LNCAP (cell line): ENCODE results near the gene C1orf232.

Source experiments
- TF ChIP-seq, protein P1 (sequence below): fragments of 450-650 bp; IDR thresholded peaks from 2 replicates; pipeline ENCODE4 v1.5.1; 2017; ENCODE audit warnings: mild to moderate bottlenecking

Gene C1orf232

GRCh38 chr1:26187882-26188281 lies 19.1 kb upstream of the C1orf232 start:
- TF ChIP-seq, protein P1, sequence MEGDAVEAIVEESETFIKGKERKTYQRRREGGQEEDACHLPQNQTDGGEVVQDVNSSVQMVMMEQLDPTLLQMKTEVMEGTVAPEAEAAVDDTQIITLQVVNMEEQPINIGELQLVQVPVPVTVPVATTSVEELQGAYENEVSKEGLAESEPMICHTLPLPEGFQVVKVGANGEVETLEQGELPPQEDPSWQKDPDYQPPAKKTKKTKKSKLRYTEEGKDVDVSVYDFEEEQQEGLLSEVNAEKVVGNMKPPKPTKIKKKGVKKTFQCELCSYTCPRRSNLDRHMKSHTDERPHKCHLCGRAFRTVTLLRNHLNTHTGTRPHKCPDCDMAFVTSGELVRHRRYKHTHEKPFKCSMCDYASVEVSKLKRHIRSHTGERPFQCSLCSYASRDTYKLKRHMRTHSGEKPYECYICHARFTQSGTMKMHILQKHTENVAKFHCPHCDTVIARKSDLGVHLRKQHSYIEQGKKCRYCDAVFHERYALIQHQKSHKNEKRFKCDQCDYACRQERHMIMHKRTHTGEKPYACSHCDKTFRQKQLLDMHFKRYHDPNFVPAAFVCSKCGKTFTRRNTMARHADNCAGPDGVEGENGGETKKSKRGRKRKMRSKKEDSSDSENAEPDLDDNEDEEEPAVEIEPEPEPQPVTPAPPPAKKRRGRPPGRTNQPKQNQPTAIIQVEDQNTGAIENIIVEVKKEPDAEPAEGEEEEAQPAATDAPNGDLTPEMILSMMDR: no peak

- TF ChIP-seq, protein P1: no peak
Measured at GRCh38 chr1:26184883-26185282, 16.1 kb upstream of the C1orf232 start.

DNA sequence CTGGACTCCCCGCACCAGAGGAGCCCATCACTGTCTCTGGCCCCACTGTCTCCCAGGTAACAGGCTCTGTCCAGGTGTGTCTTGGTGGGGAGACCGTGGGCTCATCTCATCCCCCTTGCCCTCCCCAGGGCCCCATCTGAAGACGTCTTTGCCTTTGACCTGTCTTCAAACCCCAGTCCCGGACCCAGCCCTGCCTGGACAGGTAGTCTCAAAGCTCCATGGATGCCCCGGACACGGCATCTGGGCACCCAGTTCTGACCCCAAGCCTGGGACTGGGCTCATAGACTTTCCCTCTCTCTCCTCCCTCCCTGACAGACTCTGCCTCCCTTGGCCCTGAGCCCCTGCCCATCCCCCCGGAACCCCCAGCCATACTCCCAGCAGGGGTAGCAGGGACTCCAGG lies 15.3 kb upstream of the C1orf232 start:
- TF ChIP-seq, protein P1: no peak

DNA sequence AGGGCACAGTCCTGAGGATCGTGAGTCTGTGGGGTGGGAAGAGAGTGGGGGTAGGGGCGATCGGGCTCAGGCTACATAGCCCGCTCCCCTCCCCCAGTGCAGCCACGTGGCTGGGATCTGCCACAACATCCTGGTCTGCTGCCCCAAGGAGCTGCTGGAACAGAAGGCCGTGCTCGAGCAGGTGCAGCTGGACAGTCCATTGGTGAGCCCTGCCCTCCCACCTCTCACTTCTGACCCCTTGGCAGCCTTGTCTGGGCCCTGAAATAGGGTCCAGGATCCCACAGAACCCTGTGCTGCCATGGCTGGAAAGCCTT lies 13.6 kb upstream of the C1orf232 start:
- TF ChIP-seq, protein P1: no peak

DNA sequence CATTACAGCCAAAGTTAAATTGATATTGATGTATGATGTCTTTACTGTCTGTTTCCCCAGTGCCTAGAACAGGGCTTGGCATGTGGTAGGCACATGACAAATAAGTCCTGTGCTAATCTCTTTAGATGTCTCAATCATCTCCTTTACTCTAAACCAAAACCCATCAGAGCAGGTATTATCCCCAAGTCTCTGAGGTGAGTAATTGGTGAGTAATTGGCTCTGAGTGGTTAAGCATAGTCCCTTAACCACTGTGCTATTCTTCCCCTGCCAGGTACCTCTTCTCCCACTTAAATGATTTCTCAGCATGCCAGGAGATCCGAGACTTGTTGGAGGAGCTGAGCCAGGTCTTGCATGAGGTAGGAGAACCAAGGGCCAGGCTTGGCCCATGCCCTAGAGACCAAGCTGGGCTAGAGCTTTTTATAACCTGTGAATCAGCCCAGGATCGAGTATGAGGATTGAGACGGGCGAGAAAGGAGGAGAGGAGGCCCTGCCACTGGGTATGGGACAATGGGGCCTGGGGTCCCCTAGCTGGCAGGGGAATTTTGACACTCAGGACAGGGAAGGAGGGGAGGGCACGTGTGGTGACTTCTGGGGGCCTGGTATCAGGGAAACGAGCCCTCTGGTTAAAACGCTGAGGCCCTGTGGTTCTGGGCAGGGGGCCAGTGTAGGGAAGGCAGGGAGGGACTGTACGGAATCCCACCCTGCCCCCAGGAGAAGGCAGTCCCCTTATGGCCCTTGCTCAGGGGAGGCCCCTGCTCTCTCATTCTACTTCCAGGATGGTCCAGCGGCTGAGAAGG lies 13.0 kb upstream of the C1orf232 start:
- TF ChIP-seq, protein P1: no peak

- TF ChIP-seq, protein P1: no peak
Measured at GRCh38 chr1:26180010-26180506, 11.3 kb upstream of the C1orf232 start.

DNA sequence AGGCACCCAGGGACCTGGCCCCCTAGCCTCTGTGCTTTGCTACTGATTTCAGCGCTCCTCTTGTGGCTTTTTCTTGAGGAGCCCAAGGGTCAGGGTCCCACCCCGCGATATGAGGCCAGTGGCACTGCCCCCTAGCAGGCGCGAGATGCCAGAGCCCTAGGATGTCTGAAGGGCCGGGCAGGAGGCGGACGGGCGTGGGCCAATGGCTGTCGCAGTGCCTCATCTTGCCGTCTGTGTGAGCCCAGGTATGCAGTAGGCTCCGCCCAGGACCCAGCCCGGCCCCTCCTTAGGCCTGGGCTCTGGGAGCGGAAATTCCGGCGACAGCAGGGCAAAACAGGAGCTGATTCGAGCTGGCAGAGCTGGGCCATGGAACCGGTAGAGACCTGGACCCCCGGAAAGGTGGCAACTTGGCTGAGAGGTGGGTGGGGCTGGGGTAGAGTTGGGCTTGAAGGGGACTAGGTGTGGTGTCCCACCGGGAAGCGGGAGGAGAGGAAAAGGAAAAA lies 8.5 kb upstream of the C1orf232 start, which contains the start of gene CNKSR1:
CNKSR1 (plus strand) TSS at position 310 of the 503 bp plus-strand sequence; CDS start at position 367, 57 bp downstream.
- TF ChIP-seq, protein P1: peak; percentile 35
